ENCODE results near the gene INKA2.

Gene INKA2

GRCh38 chr1:111709986-111710385 lies 29.2 kb downstream of the INKA2 start:
- Histone ChIP-seq H2AFZ (ENCODE audit: low read length) (no peak overlapping the region), H3K79me2 (ENCODE audit: low read length) (no peaks in the 10 kb centered on the region), H3K4me1 (ENCODE audit: low read length) (0 out of 2 replicates have a peak, but pooled peaks cover 4% of the 10 kb centered on the region), H3K9me2 (replicated peaks; ENCODE audit: insufficient read depth, low read length) (no peaks in the 10 kb centered on the region), H4K20me1 (ENCODE audit: insufficient read depth, low read length) (no peaks in the 10 kb centered on the region), H3K4me3 (ENCODE audit: low read length) (no peak overlapping the region), H3K9me3 (replicated peaks; ENCODE audit: insufficient read depth, low read length) (no peaks in the 10 kb centered on the region), H3F3A (ENCODE audit: insufficient read depth, low read length) (no peaks in the 10 kb centered on the region), H3K4me2 (ENCODE audit: low read depth, low read length) (no peak overlapping the region), H3K9ac (ENCODE audit: low read length) (no peak overlapping the region), H3K36me3 (replicated peaks; ENCODE audit: insufficient read depth, low read length) (no peaks in the 10 kb centered on the region), H3K27me3 (replicated peaks; ENCODE audit: insufficient read depth, low read length) (no peaks in the 10 kb centered on the region), H3K27ac (ENCODE audit: low read length) (no peak overlapping the region)
- DNase-seq, result no peak
- TF ChIP-seq EZH2phosphoT487 (IDR thresholded peaks at IDR 0.05; ENCODE audit: low read length) (no peak), CTCF (IDR thresholded peaks at IDR 0.05; ENCODE audit: low read length) (no peak), EZH2 (optimal IDR thresholded peaks at IDR 0.05; ENCODE audit: low read depth, low read length) (no peak)

- H4K20me1 ChIP-seq (ENCODE audit: insufficient read depth, low read length), result no peaks in the 10 kb centered on the region
- no peaks in the 10 kb centered on the region for H3K27me3 ChIP-seq (replicated peaks; ENCODE audit: insufficient read depth, low read length)
- peaks cover 4% of the 10 kb centered on the region; the same call in 1 of the 2 replicates for H3F3A ChIP-seq (ENCODE audit: insufficient read depth, low read length)
- no peaks in the 10 kb centered on the region for H3K9me3 ChIP-seq (replicated peaks; ENCODE audit: insufficient read depth, low read length)
- DNase-seq, result no peak
- TF ChIP-seq EZH2phosphoT487 (IDR thresholded peaks at IDR 0.05; ENCODE audit: low read length), result no peak
- TF ChIP-seq EZH2 (optimal IDR thresholded peaks at IDR 0.05; ENCODE audit: low read depth, low read length), result no peak
- no peak for TF ChIP-seq CTCF (IDR thresholded peaks at IDR 0.05; ENCODE audit: low read length)
- no peak overlapping the region for H3K4me2 ChIP-seq (ENCODE audit: low read depth, low read length)
- H3K79me2 ChIP-seq (ENCODE audit: low read length), result no peaks in the 10 kb centered on the region
- H2AFZ ChIP-seq (ENCODE audit: low read length), result no peak overlapping the region
- H3K27ac ChIP-seq (ENCODE audit: low read length), result no peak overlapping the region
- H3K9ac ChIP-seq (ENCODE audit: low read length), result no peak overlapping the region
- H3K9me2 ChIP-seq (replicated peaks; ENCODE audit: insufficient read depth, low read length), result no peaks in the 10 kb centered on the region
- H3K4me1 ChIP-seq (ENCODE audit: low read length), result peaks cover 9% of the 10 kb centered on the region; the same call in 1 of the 2 replicates
- no peaks in the 10 kb centered on the region for H3K36me3 ChIP-seq (replicated peaks; ENCODE audit: insufficient read depth, low read length)
- no peak overlapping the region for H3K4me3 ChIP-seq (ENCODE audit: low read length)
Measured at GRCh38 chr1:111707906-111708305, 31.3 kb downstream of the INKA2 start.

- Histone ChIP-seq H3K4me1 (ENCODE audit: low read length) (peaks cover 14% of the 10 kb centered on the region), H3K4me3 (ENCODE audit: low read length) (no peak overlapping the region), H4K20me1 (ENCODE audit: insufficient read depth, low read length) (no peaks in the 10 kb centered on the region), H3K27me3 (replicated peaks; ENCODE audit: insufficient read depth, low read length) (no peaks in the 10 kb centered on the region), H3K9me3 (replicated peaks; ENCODE audit: insufficient read depth, low read length) (no peaks in the 10 kb centered on the region), H3K4me2 (ENCODE audit: low read depth, low read length) (peak overlapping the region; percentile 34; the same call in 1 of the 2 replicates), H3K9ac (ENCODE audit: low read length) (no peak overlapping the region), H3F3A (ENCODE audit: insufficient read depth, low read length) (peaks cover 12% of the 10 kb centered on the region; the same call in 1 of the 2 replicates), H3K79me2 (ENCODE audit: low read length) (no peaks in the 10 kb centered on the region), H3K9me2 (replicated peaks; ENCODE audit: insufficient read depth, low read length) (no peaks in the 10 kb centered on the region), H3K27ac (ENCODE audit: low read length) (no peak overlapping the region), H3K36me3 (replicated peaks; ENCODE audit: insufficient read depth, low read length) (no peaks in the 10 kb centered on the region), H2AFZ (ENCODE audit: low read length) (no peak overlapping the region)
- DNase-seq, result no peak
- no peak for TF ChIP-seq CTCF (IDR thresholded peaks at IDR 0.05; ENCODE audit: low read length)
- no peak for TF ChIP-seq EZH2phosphoT487 (IDR thresholded peaks at IDR 0.05; ENCODE audit: low read length)
- TF ChIP-seq EZH2 (optimal IDR thresholded peaks at IDR 0.05; ENCODE audit: low read depth, low read length), result no peak
Measured at GRCh38 chr1:111706921-111707320, 32.3 kb downstream of the INKA2 start.

Data from MM.1S (cell line).